GM12878 (cell line): ENCODE results near the gene DCC. TPM values are rescaled to one million over a fixed set of nuclear protein-coding genes. Genes with fewer than 3 reads are reported as not detected.

Experiments used
- ATAC-seq: fragments of 200-7000 bp; cut with Tn5 transposase; 3 replicates; pipeline ENCODE4 v1.9.1; 2020; ENCODE audit warnings: mild to moderate bottlenecking, moderate library complexity
- BruUV-seq: library from RNA; stranded (reverse); fragments of 400-500 nt; replicated peaks from 2 replicates; lab custom pipeline; 2021; lab: Mats Ljungman, UMichigan
- CTCF ChIA-PET: fragments of 300-600 bp; sonication (Branson Sonifier 250); formaldehyde crosslinking; extraction: SDS; loops from one replicate; lab custom pipeline; 2021; ENCODE audit warnings: inconsistent platforms; lab: Yijun Ruan, JAX
- POLR2A ChIA-PET: fragments of 350-600 bp; formaldehyde crosslinking; extraction: SDS; loops from one replicate; lab custom pipeline; 2021; ENCODE audit warnings: inconsistent platforms; lab: Charles Lee
- RAD21 ChIA-PET: fragments of 300-600 bp; sonication (Branson Sonifier 250); formaldehyde crosslinking; loops from one replicate; lab custom pipeline; 2023; ENCODE audit warnings: antibody characterized with exemption; ENCODE audit not compliant: unreplicated experiment; lab: Charles Lee
- SMC1A ChIA-PET: fragments of 300-600 bp; sonication (Branson Sonifier 250); formaldehyde crosslinking; loops from one replicate; lab custom pipeline; 2023; ENCODE audit not compliant: unreplicated experiment, uncharacterized antibody; lab: Charles Lee
- DNase-seq: peaks from one replicate; pipeline ENCODE4 v3.0.0-alpha.2; 2011; ENCODE audit warnings: low read depth, low spot score
- FAIRE-seq: peaks from 3 replicates; lab custom pipeline; 2011; peaks lifted over from hg19 to GRCh38; lab: Jason Lieb, UNC
- H2AFZ ChIP-seq: 2 replicates; pipeline ENCODE4 v1.6.0; 2011; ENCODE audit warnings: low read depth, low read length, control low read depth; ENCODE audit not compliant: control insufficient read depth
- H3K27ac ChIP-seq: 2 replicates; pipeline ENCODE4 v1.5.1; 2011; ENCODE audit warnings: control low read depth; ENCODE audit not compliant: control insufficient read depth, insufficient read depth
- H3K27me3 ChIP-seq, 2 experiments: replicated peaks in 1 of 2; 2 replicates each; pipeline versions ENCODE4 v1.6.0 to v1.6.1; 2011; ENCODE audit warnings: low read length in 1 of 2; ENCODE audit not compliant: control insufficient read depth in 2 of 2, insufficient read depth in 2 of 2
- H3K36me3 ChIP-seq, 2 experiments: 2 replicates each; pipeline ENCODE4 v1.5.1; 2011; ENCODE audit warnings: low read length in 1 of 2; ENCODE audit not compliant: control insufficient read depth in 2 of 2, insufficient read depth in 2 of 2
- H3K4me1 ChIP-seq: 2 replicates; pipeline ENCODE4 v1.6.1; 2011; ENCODE audit warnings: mild to moderate bottlenecking, low read length, moderate library complexity, mixed read lengths; ENCODE audit not compliant: control insufficient read depth, insufficient read depth
- H3K4me2 ChIP-seq: 2 replicates; pipeline ENCODE4 v1.6.0; 2011; ENCODE audit warnings: control low read depth; ENCODE audit not compliant: control insufficient read depth, insufficient read depth
- H3K4me3 ChIP-seq: fragments of 200-600 bp; sonication (generic); 2 replicates; pipeline ENCODE4 v1.5.1; 2016
- H3K79me2 ChIP-seq: 2 replicates; pipeline ENCODE4 v1.6.0; 2011; ENCODE audit warnings: low read length; ENCODE audit not compliant: control insufficient read depth, insufficient read depth
- H3K9ac ChIP-seq: 2 replicates; pipeline ENCODE4 v1.8.0; 2011; ENCODE audit warnings: low read length, control low read depth, mixed read lengths; ENCODE audit not compliant: control insufficient read depth, insufficient read depth
- H3K9me3 ChIP-seq: replicated peaks from 3 replicates; pipeline ENCODE4 v1.5.1; 2011; ENCODE audit warnings: mild to moderate bottlenecking, low read length; ENCODE audit not compliant: control insufficient read depth, insufficient read depth
- H4K20me1 ChIP-seq: 2 replicates; pipeline ENCODE4 v1.6.0; 2011; ENCODE audit not compliant: control insufficient read depth, insufficient read depth
- BHLHE40 ChIP-seq, 2 experiments: fragments of 450-650 bp in 1 of 2; IDR thresholded peaks; 2 replicates each; pipeline ENCODE4 v1.6.1; 2011 to 2017; ENCODE audit warnings: low read depth in 2 of 2, borderline replicate concordance in 1 of 2, improper control_type of control experiment in 1 of 2, low read length in 1 of 2, mild to moderate bottlenecking in 1 of 2
- CBFB ChIP-seq: IDR thresholded peaks from 2 replicates; pipeline ENCODE4 v1.6.1; 2016; ENCODE audit warnings: antibody characterized with exemption, low read depth
- CEBPB ChIP-seq, 2 experiments: fragments of 150-350 bp in 1 of 2; IDR thresholded peaks; 2 replicates each; pipeline ENCODE4 v1.6.1; 2012 to 2014; ENCODE audit warnings: low read depth in 2 of 2, low read length in 2 of 2, borderline replicate concordance in 1 of 2, inconsistent platforms in 1 of 2
- EZH2 ChIP-seq: IDR thresholded peaks from 2 replicates; pipeline ENCODE4 v1.6.1; 2012; ENCODE audit warnings: low read depth, mild to moderate bottlenecking, control low read depth, inconsistent platforms, low read length, borderline replicate concordance; ENCODE audit not compliant: control insufficient read depth
- FOS ChIP-seq: IDR thresholded peaks from 3 replicates; pipeline ENCODE4 v1.6.1; 2011; ENCODE audit warnings: borderline replicate concordance; ENCODE audit not compliant: insufficient read length; ENCODE audit errors: extremely low read depth
- FOXM1 ChIP-seq: IDR thresholded peaks from 2 replicates; pipeline ENCODE4 v1.6.1; 2012; ENCODE audit warnings: low read depth, mild to moderate bottlenecking, inconsistent platforms, low read length, moderate library complexity
- GATAD2B ChIP-seq: fragments of 450-650 bp; conservative IDR thresholded peaks from 2 replicates; pipeline ENCODE4 v1.6.1; 2017; ENCODE audit warnings: low read depth, mild to moderate bottlenecking, moderate library complexity
- JUND ChIP-seq: IDR thresholded peaks from 2 replicates; pipeline ENCODE4 v1.6.1; 2012; ENCODE audit warnings: low read depth, mild to moderate bottlenecking, low read length, improper control_type of control experiment, moderate library complexity
- MEF2A ChIP-seq: IDR thresholded peaks from 2 replicates; pipeline ENCODE4 v1.6.1; 2011; ENCODE audit warnings: low read depth, mild to moderate bottlenecking, low read length, moderate library complexity; ENCODE audit not compliant: insufficient read depth
- MTA2 ChIP-seq: fragments of 450-650 bp; IDR thresholded peaks from 2 replicates; pipeline ENCODE4 v1.6.1; 2016; ENCODE audit warnings: low read depth, mild to moderate bottlenecking, moderate library complexity
- NFIC ChIP-seq: IDR thresholded peaks from 2 replicates; pipeline ENCODE4 v1.6.1; 2012; ENCODE audit warnings: low read depth, mild to moderate bottlenecking, inconsistent platforms, low read length, moderate library complexity
- PAX5 ChIP-seq: IDR thresholded peaks from 2 replicates; pipeline ENCODE4 v1.6.1; 2011; ENCODE audit warnings: low read depth, low read length, borderline replicate concordance
- PML ChIP-seq: IDR thresholded peaks from 2 replicates; pipeline ENCODE4 v1.6.1; 2012; ENCODE audit warnings: low read length, inconsistent platforms
- RELA ChIP-seq: fragments of 450-650 bp; IDR thresholded peaks from 2 replicates; pipeline ENCODE4 v1.8.0; 2014; ENCODE audit warnings: borderline replicate concordance; ENCODE audit not compliant: partially characterized antibody
- SRF ChIP-seq, 2 experiments: IDR thresholded peaks; 2 replicates each; pipeline ENCODE4 v1.6.1; 2011; ENCODE audit warnings: low read depth in 2 of 2, low read length in 2 of 2, mild to moderate bottlenecking in 1 of 2, moderate library complexity in 1 of 2
- TCF12 ChIP-seq: IDR thresholded peaks from 2 replicates; pipeline ENCODE4 v1.6.1; 2011; ENCODE audit warnings: low read depth, mild to moderate bottlenecking, low read length
- TCF3 ChIP-seq: IDR thresholded peaks from 2 replicates; pipeline ENCODE4 v1.6.1; 2012; ENCODE audit warnings: low read depth, mild to moderate bottlenecking, low read length, borderline replicate concordance; ENCODE audit not compliant: insufficient read depth
- ZBTB4 ChIP-seq: fragments of 450-650 bp; formaldehyde crosslinking; IDR thresholded peaks from 2 replicates; pipeline ENCODE4 v1.4.0; 2022; ENCODE audit warnings: mild to moderate bottlenecking, moderate library complexity
- ZNF384 ChIP-seq: IDR thresholded peaks from 2 replicates; pipeline ENCODE4 v1.6.1; 2012; ENCODE audit warnings: low read depth, mild to moderate bottlenecking, low read length, improper control_type of control experiment, borderline replicate concordance
- in situ Hi-C: fragments of 300-500 bp; cut with MboI; formaldehyde crosslinking; loops from 9 replicates; pipeline ENCODE4 v1.14.3; 2018; ENCODE audit warnings: mixed read lengths
- intact Hi-C: fragments of 100-400 bp; cut with micrococcal nuclease; formaldehyde crosslinking; loops from one replicate; pipeline ENCODE4 v1.14.2; 2022; ENCODE audit not compliant: unreplicated experiment
- polyA plus RNA-seq, 11 experiments: library from polyadenylated mRNA; depleted of rRNA in 4 of 11; unstranded in 6 of 11; stranded (reverse) in 5 of 11; fragments of >200 nt; fragmentation: Nextera tagmentation in 4 of 11; fragmentation: Illumina TruSeq in 1 of 11; extraction: Ambion mirVana in 4 of 11; extraction: Trizol in 1 of 11; gene quantifications; 1 replicate in 1 of 11; 2 replicates in 10 of 11; pipeline versions ENCODE4 v1.2.1 to v1.2.3, GENCODE V29; 2011 to 2016; ENCODE audit warnings: inconsistent platforms in 2 of 11, missing spikeins in 2 of 11, low read depth in 1 of 11
- total RNA-seq, 4 experiments: library from RNA; depleted of rRNA in 3 of 4; stranded (reverse); fragments of >200 nt in 3 of 4; fragmentation: Illumina TruSeq in 1 of 4; extraction: Trizol in 1 of 4; gene quantifications; 2 replicates each; pipeline versions ENCODE4 v1.2.1 to v1.2.3, GENCODE V29; 2013 to 2021
- TF ChIP-seq, protein P1 (sequence below): fragments of 450-650 bp; IDR thresholded peaks from 2 replicates; pipeline ENCODE4 v1.6.1; 2017; ENCODE audit warnings: mild to moderate bottlenecking, moderate library complexity

DCC gene
- total and polyA plus RNA-seq, 10 of the 15 experiments (the other 5 are each of a cell fraction or from before 2014, with no cell fraction given), result 0.01 TPM; not detected in 9

DNA sequence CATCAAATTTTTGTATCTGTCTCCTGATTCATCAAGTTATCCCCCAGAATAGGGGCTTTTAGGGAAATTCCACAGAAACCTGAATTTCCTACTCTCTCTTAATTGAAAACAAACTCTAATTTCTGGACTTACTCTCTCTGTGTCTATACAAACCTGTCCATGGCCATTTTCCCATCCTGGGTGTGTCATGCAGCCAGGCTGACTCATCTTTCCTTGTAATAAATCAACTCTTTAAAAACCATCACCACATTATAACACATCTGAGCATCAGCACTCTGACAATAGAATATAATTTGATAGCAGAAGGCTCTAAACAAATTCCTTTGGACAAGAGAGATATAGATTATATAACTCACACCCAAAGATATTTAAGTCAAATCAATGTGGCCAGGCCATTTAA lies 610.2 kb downstream of the DCC start:
- Histone ChIP-seq H2AFZ (no peak overlapping the region), H3K27me3 (no peaks in the 10 kb centered on the region), H3K79me2 (no peaks in the 10 kb centered on the region), H3K4me3 (no peak overlapping the region), H3K27ac (no peak overlapping the region), H3K9ac (no peak overlapping the region), H3K4me2 (no peak overlapping the region), H3K9me3 (no peaks in the 10 kb centered on the region), H3K36me3 (no peaks in the 10 kb centered on the region), H4K20me1 (no peaks in the 10 kb centered on the region), H3K4me1 (no peaks in the 10 kb centered on the region)
- no peak for FAIRE-seq
- RAD21 ChIA-PET, result no interaction called here
- intact Hi-C loops, result no loop called here
- ATAC-seq, result no peak
- no TSS peak for BruUV-seq
- CTCF ChIA-PET, result no interaction called here
- TF ChIP-seq BHLHE40 (IDR thresholded peaks at IDR 0.05; ENCODE audit: borderline replicate concordance in 1 of 2, low read depth in 2 of 2, low read length in 1 of 2) (no peak), PML (no peak), GATAD2B (no peak), CBFB (no peak), MTA2 (no peak), ZNF384 (no peak), JUND (no peak), MEF2A (no peak), FOXM1 (no peak), SRF (IDR thresholded peaks at IDR 0.05; ENCODE audit: low read depth in 2 of 2, low read length in 2 of 2) (no peak), NFIC (no peak), TCF3 (no peak), ZBTB4 (CRISPR knock-in tag) (no peak), EZH2 (no peak), RELA (no peak), PAX5 (no peak), CEBPB (IDR thresholded peaks at IDR 0.05; ENCODE audit: borderline replicate concordance in 1 of 2, low read depth in 2 of 2, low read length in 2 of 2) (no peak), TCF12 (no peak), FOS (no peak)
- TF ChIP-seq, protein P1, sequence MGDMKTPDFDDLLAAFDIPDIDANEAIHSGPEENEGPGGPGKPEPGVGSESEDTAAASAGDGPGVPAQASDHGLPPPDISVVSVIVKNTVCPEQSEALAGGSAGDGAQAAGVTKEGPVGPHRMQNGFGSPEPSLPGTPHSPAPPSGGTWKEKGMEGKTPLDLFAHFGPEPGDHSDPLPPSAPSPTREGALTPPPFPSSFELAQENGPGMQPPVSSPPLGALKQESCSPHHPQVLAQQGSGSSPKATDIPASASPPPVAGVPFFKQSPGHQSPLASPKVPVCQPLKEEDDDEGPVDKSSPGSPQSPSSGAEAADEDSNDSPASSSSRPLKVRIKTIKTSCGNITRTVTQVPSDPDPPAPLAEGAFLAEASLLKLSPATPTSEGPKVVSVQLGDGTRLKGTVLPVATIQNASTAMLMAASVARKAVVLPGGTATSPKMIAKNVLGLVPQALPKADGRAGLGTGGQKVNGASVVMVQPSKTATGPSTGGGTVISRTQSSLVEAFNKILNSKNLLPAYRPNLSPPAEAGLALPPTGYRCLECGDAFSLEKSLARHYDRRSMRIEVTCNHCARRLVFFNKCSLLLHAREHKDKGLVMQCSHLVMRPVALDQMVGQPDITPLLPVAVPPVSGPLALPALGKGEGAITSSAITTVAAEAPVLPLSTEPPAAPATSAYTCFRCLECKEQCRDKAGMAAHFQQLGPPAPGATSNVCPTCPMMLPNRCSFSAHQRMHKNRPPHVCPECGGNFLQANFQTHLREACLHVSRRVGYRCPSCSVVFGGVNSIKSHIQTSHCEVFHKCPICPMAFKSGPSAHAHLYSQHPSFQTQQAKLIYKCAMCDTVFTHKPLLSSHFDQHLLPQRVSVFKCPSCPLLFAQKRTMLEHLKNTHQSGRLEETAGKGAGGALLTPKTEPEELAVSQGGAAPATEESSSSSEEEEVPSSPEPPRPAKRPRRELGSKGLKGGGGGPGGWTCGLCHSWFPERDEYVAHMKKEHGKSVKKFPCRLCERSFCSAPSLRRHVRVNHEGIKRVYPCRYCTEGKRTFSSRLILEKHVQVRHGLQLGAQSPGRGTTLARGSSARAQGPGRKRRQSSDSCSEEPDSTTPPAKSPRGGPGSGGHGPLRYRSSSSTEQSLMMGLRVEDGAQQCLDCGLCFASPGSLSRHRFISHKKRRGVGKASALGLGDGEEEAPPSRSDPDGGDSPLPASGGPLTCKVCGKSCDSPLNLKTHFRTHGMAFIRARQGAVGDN, result no peak
- POLR2A ChIA-PET, result no interaction called here
- SMC1A ChIA-PET, result no interaction called here
- in situ Hi-C loops, result no loop called here
- DNase-seq, result no peak
